Trophoblast cell (in vitro differentiated cells and primary cell): ENCODE results near the gene IYD.

Experiments used
- DNase-seq, 2 donors: peaks; one replicate each; pipeline ENCODE4 v3.0.0-alpha.2; 2016
- H2AFZ ChIP-seq: 2 replicates; pipeline ENCODE4 v1.6.1; 2013; ENCODE audit warnings: low read length, moderate library complexity, mild to moderate bottlenecking; ENCODE audit not compliant: insufficient read depth, poor library complexity
- H2AK5ac ChIP-seq: 2 replicates; pipeline ENCODE4 v1.6.1; 2013; ENCODE audit warnings: mild to moderate bottlenecking, low read length
- H2BK120ac ChIP-seq: 2 replicates; pipeline ENCODE4 v1.6.1; 2013; ENCODE audit warnings: low read length, mild to moderate bottlenecking, moderate library complexity; ENCODE audit not compliant: insufficient read depth, poor library complexity
- H2BK12ac ChIP-seq: 2 replicates; pipeline ENCODE4 v1.6.1; 2013; ENCODE audit warnings: mild to moderate bottlenecking, low read length, moderate library complexity
- H2BK5ac ChIP-seq: 2 replicates; pipeline ENCODE4 v1.6.1; 2013; ENCODE audit warnings: low read length, low read depth, moderate library complexity, mild to moderate bottlenecking; ENCODE audit not compliant: poor library complexity
- H3K14ac ChIP-seq: 2 replicates; pipeline ENCODE4 v1.6.1; 2013; ENCODE audit warnings: mild to moderate bottlenecking, low read length
- H3K18ac ChIP-seq: 2 replicates; pipeline ENCODE4 v1.6.1; 2013; ENCODE audit warnings: mild to moderate bottlenecking, low read length
- H3K23ac ChIP-seq: 2 replicates; pipeline ENCODE4 v1.6.1; 2013; ENCODE audit warnings: low read length
- H3K27ac ChIP-seq: 2 replicates; pipeline ENCODE4 v1.5.1; 2013; ENCODE audit warnings: low read depth, mild to moderate bottlenecking, inconsistent platforms, low read length, moderate library complexity
- H3K27me3 ChIP-seq: 2 replicates; pipeline ENCODE4 v1.6.1; 2013; ENCODE audit warnings: inconsistent platforms, mild to moderate bottlenecking, low read length, moderate library complexity; ENCODE audit not compliant: insufficient read depth
- H3K36me3 ChIP-seq, 2 experiments: 1 replicate in 1 of 2; 2 replicates in 1 of 2; pipeline ENCODE4 v1.6.1; 2013; ENCODE audit warnings: low read length in 2 of 2, mild to moderate bottlenecking in 2 of 2, moderate library complexity in 1 of 2; ENCODE audit not compliant: insufficient read depth in 2 of 2, control insufficient read depth in 1 of 2
- H3K4ac ChIP-seq: 2 replicates; pipeline ENCODE4 v1.6.1; 2013; ENCODE audit warnings: low read depth, mild to moderate bottlenecking, low read length, moderate library complexity
- H3K4me1 ChIP-seq, 2 experiments: 1 replicate in 1 of 2; 2 replicates in 1 of 2; pipeline ENCODE4 v1.6.1; 2013; ENCODE audit warnings: low read length in 2 of 2, mild to moderate bottlenecking in 2 of 2, moderate library complexity in 1 of 2; ENCODE audit not compliant: insufficient read depth in 2 of 2, control insufficient read depth in 1 of 2
- H3K4me2 ChIP-seq: 2 replicates; pipeline ENCODE4 v1.6.1; 2013; ENCODE audit warnings: inconsistent platforms, mild to moderate bottlenecking, low read length, moderate library complexity
- H3K4me3 ChIP-seq: 2 replicates; pipeline ENCODE4 v1.5.1; 2013; ENCODE audit warnings: mild to moderate bottlenecking, low read depth, low read length, inconsistent platforms
- H3K79me1 ChIP-seq: one replicate; pipeline ENCODE4 v1.6.1; 2013; ENCODE audit warnings: low read length
- H3K79me2 ChIP-seq: 2 replicates; pipeline ENCODE4 v1.6.1; 2013; ENCODE audit warnings: low read length, mild to moderate bottlenecking; ENCODE audit not compliant: control insufficient read depth, insufficient read depth, poor library complexity
- H3K9ac ChIP-seq: 2 replicates; pipeline ENCODE4 v1.6.1; 2013; ENCODE audit warnings: mild to moderate bottlenecking, low read length
- H3K9me3 ChIP-seq: 2 replicates; pipeline ENCODE4 v1.6.1; 2013; ENCODE audit warnings: low read depth, mild to moderate bottlenecking, control low read depth, inconsistent platforms, low read length; ENCODE audit not compliant: insufficient read depth
- H4K12ac ChIP-seq: 2 replicates; pipeline ENCODE4 v1.6.1; 2013; ENCODE audit warnings: low read depth, mild to moderate bottlenecking, low read length, moderate library complexity
- H4K8ac ChIP-seq: 2 replicates; pipeline ENCODE4 v1.6.1; 2013; ENCODE audit warnings: low read depth, mild to moderate bottlenecking, low read length, moderate library complexity
- H4K91ac ChIP-seq: one replicate; pipeline ENCODE4 v1.6.1; 2013; ENCODE audit warnings: low read depth, mild to moderate bottlenecking, low read length, moderate library complexity
- WGBS: extraction: QIAGEN DNeasy Blood & Tissue Kit; methylation state at CpG from one replicate; pipeline ENCODE4 v1.1.7; 2013; ENCODE audit warnings: missing lambda C conversion rate; ENCODE audit not compliant: insufficient read length, insufficient coverage; ENCODE audit errors: extremely low coverage; 5-methylcytosine and 5-hydroxymethylcytosine counted together

Gene IYD

DNA sequence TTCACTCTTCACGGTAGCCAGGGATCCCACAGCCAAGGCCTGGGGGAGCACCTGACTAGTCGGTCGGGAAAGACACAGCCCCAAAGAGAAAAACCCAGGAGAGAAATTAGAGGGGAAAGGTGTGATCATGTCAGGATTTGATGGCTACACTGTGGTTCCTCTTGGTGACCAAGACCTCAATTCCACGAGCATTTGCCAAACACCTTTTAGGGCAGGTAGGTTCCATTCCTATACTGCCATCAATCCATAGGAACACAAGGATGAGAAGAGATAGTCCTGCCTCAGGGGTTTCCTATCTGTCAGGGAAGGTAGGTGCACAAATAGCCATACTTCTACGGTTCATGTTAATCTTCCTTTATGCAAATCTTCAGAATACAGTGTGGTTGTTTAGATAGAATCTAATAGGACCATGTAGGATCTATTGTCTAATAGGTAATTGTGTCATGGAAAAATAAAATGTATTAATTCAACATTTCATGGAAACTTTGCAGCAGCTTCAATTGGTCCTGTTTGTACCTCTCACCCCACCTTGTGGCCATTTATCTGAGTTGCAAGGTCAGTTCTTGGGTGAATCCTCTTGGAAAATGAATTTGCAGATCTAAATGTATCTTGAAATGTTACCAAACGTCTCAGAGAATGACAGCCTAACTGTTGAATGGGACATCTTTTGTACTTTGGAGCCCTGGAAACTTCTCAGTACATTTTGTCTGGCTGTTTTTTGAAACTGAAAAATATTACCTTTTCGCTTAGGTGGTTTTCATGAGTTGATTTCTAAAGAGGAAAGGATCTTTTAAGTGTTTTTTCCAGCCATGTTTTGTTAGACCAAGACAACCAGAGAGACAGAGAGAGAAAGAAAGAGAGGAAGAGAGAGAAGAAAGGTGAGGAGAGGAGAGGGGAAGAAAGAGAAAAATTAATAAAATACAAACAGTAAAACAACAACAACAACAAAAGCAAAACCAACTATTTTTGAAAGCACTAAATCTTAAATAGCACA, 33.7 kb upstream of the IYD start:
- Histone ChIP-seq H3K9me3 (peaks cover 2% of the 10 kb centered on the region), H3K9ac (no peak overlapping the region), H3K79me2 (no peaks in the 10 kb centered on the region), H3K4me1 (peaks cover 0 to 3% of the 10 kb centered on the region in 2 experiments), H3K27ac (no peak overlapping the region), H2AK5ac (no peak overlapping the region), H2BK12ac (no peak overlapping the region), H3K79me1 (no peaks in the 10 kb centered on the region), H3K23ac (no peak overlapping the region), H3K4me2 (no peak overlapping the region), H2BK120ac (no peak overlapping the region), H3K4me3 (no peak overlapping the region), H2AFZ (no peak overlapping the region), H3K18ac (no peak overlapping the region), H4K91ac (no peak overlapping the region), H3K14ac (no peak overlapping the region), H3K4ac (no peak overlapping the region), H3K36me3 (no peaks in the 10 kb centered on the region), H2BK5ac (no peak overlapping the region), H4K12ac (no peak overlapping the region), H4K8ac (no peak overlapping the region), H3K27me3 (no peaks in the 10 kb centered on the region)
- peak; percentile 38 to 75 for DNase-seq
- no CpG with 5 or more reads among the region's 7 CpGs for WGBS

- H2AK5ac ChIP-seq = no peak overlapping the region
Measured at GRCh38 chr6:150336299-150336698, 32.5 kb upstream of the IYD start.

DNA sequence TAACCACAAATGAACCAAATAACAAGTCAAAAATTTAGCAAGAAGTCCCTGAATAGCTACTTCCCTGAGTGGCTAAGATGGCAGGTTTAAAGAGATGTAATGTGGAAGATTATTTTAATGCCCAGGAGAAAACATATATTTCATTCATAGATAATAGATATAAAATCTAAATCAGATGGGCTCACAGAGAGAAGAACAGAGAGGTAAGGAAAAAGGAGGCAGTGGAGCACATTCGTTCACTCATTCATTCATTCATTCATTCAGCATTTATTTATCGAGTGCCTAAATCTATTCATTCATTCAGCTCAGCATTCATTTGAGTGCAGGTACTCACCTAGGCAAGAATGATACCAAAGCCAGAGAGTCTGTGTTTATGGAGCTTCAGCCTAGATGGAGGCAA, 32.1 kb upstream of the IYD start:
- H2AK5ac ChIP-seq = no peak overlapping the region
- WGBS = no CpG with 5 or more reads among the region's 2 CpGs
- H3K14ac ChIP-seq = no peak overlapping the region
- no peaks in the 10 kb centered on the region for H3K79me2 ChIP-seq
- no peaks in the 10 kb centered on the region for H3K79me1 ChIP-seq
- no peak overlapping the region for H3K4me3 ChIP-seq
- no peak overlapping the region for H2BK5ac ChIP-seq
- H2BK12ac ChIP-seq = no peak overlapping the region
- H3K4me1 ChIP-seq = peaks cover 2 to 5% of the 10 kb centered on the region in 2 experiments
- no peak overlapping the region for H3K4me2 ChIP-seq
- no peak overlapping the region for H4K12ac ChIP-seq
- no peak overlapping the region for H2BK120ac ChIP-seq
- H3K27me3 ChIP-seq = no peaks in the 10 kb centered on the region
- no peak overlapping the region for H3K9ac ChIP-seq
- H4K91ac ChIP-seq = no peak overlapping the region
- no peak overlapping the region for H3K23ac ChIP-seq
- H2AFZ ChIP-seq = no peak overlapping the region
- peaks cover 2% of the 10 kb centered on the region for H3K9me3 ChIP-seq
- H3K18ac ChIP-seq = no peak overlapping the region
- no peaks in the 10 kb centered on the region for H3K36me3 ChIP-seq
- H4K8ac ChIP-seq = no peak overlapping the region
- DNase-seq = no peak
- no peak overlapping the region for H3K27ac ChIP-seq
- H3K4ac ChIP-seq = no peak overlapping the region

More at GRCh38 chr6:150336299-150336698, 32.5 kb upstream of the IYD start:
- no peaks in the 10 kb centered on the region for H3K36me3 ChIP-seq
- no peaks in the 10 kb centered on the region for H3K27me3 ChIP-seq
- H2AFZ ChIP-seq = no peak overlapping the region
- H2BK120ac ChIP-seq = no peak overlapping the region
- no peak overlapping the region for H3K14ac ChIP-seq
- peaks cover 2% of the 10 kb centered on the region for H3K9me3 ChIP-seq
- peaks cover 1 to 4% of the 10 kb centered on the region in 2 experiments for H3K4me1 ChIP-seq
- no peak overlapping the region for H4K12ac ChIP-seq
- H2BK12ac ChIP-seq = no peak overlapping the region
- no peak overlapping the region for H4K8ac ChIP-seq
- H3K27ac ChIP-seq = no peak overlapping the region
- no peak overlapping the region for H3K23ac ChIP-seq
- H2BK5ac ChIP-seq = no peak overlapping the region
- no peaks in the 10 kb centered on the region for H3K79me1 ChIP-seq
- DNase-seq = peak; percentile 8 to 27
- no peak overlapping the region for H3K4me2 ChIP-seq
- H3K79me2 ChIP-seq = no peaks in the 10 kb centered on the region
- no peak overlapping the region for H3K4ac ChIP-seq
- H3K18ac ChIP-seq = no peak overlapping the region
- H4K91ac ChIP-seq = no peak overlapping the region
- H3K9ac ChIP-seq = no peak overlapping the region
- no CpG with 5 or more reads among the region's 4 CpGs for WGBS
- no peak overlapping the region for H3K4me3 ChIP-seq

GRCh38 chr6:150342126-150342525, 26.7 kb upstream of the IYD start:
- Histone ChIP-seq H3K79me1 (no peaks in the 10 kb centered on the region), H2AFZ (no peak overlapping the region), H3K4me1 (peaks cover 2% of the 10 kb centered on the region in 2 experiments), H4K8ac (no peak overlapping the region), H2AK5ac (no peak overlapping the region), H3K4me3 (no peak overlapping the region), H3K79me2 (no peaks in the 10 kb centered on the region), H3K14ac (no peak overlapping the region), H3K4ac (no peak overlapping the region), H3K4me2 (no peak overlapping the region), H3K9ac (no peak overlapping the region), H3K27ac (no peak overlapping the region), H2BK5ac (no peak overlapping the region), H2BK12ac (no peak overlapping the region), H4K12ac (no peak overlapping the region), H2BK120ac (no peak overlapping the region), H3K27me3 (no peaks in the 10 kb centered on the region), H4K91ac (no peak overlapping the region), H3K18ac (no peak overlapping the region), H3K9me3 (peaks cover under 1% of the 10 kb centered on the region), H3K23ac (no peak overlapping the region), H3K36me3 (no peaks in the 10 kb centered on the region)
- DNase-seq = peak; percentile 7 to 55
- WGBS = no CpG with 5 or more reads among the region's 2 CpGs
